ENCODE measurements around the gene TWNK.
A peak's percentile ranks its signal among the peaks of the same experiment; 100 is the strongest.

The TWNK gene

DNA sequence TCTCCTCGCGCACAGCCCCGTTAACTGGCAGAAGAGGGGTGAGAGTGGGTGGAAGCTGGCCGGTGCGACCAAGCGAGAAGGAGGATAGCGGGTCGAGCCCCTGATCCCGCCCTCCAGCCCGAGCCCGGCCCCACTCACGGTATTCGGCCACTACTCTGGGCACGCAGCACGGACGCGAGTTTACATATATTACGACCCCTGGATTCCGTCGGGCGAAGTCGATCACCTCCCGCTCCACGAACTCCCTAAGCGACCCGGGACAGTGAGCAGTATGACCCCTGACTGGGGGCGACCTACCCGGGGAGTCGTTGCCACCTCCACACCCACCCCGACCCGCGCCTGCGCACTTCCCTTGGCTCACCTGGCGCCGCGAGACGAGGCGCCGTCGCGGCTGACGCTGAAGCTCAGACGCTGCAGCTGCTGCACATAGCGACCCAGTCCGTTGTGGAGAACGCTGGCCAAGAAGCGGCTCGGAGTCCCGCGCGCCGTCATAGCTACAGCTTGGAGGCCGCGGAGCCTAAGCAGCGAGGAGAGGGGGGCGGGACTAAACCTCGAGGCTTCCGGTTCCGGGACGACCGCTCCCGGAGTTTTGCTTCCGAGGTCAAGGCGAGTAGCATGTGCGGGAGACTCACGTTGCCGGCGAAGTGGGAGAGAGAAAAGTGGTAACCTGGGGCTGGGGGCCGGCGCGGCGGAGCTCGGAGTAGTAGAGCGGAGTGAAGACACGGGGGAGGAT, at the start of gene TWNK, which contains the start of gene MRPL43:
Gene TWNK, plus strand, starts transcription at position 592 of the 733 bp plus-strand sequence. CDS start 668 bp downstream, outside the sequence.
Gene MRPL43, minus strand, starts transcription at position 546 of the 733 bp plus-strand sequence. Its CDS starts 54 bp downstream, at position 492.
- H3K4me3 ChIP-seq (ENCODE audit: low read depth, low read length), result peak within 1 kb of the TSS; percentile 95
- DNase-seq (ENCODE audit: low read depth), result no peak

DNA sequence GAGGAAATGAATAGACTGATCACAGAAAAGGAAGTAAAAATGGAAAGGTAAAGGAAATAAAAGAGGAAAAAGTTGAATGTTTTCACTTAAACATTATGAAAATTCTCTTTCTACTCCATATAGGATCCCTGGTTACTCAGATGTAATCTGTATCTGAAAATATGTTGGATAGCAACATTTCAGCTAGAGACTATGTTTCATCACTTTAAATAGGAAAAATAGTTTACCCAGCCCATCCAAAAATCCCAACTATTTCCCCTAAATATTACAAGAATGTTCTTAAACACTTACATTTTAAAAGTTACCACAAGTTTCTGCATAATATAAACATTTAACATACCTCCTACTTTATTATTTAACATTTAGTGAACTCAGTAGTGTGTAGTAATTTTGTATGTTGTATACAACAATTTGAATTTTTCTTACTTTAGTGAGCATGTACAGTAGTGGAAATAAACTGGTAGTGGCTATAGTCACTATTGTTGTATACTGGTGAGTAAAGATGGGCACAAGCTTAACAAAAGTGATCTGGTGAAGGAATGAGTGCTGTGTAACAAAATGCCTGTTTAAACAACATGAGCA, 47.5 kb upstream of the TWNK start:
- DNase-seq (ENCODE audit: low read depth), result no peak
- H3K4me3 ChIP-seq (ENCODE audit: low read depth, low read length), result no peak overlapping the region

DNA sequence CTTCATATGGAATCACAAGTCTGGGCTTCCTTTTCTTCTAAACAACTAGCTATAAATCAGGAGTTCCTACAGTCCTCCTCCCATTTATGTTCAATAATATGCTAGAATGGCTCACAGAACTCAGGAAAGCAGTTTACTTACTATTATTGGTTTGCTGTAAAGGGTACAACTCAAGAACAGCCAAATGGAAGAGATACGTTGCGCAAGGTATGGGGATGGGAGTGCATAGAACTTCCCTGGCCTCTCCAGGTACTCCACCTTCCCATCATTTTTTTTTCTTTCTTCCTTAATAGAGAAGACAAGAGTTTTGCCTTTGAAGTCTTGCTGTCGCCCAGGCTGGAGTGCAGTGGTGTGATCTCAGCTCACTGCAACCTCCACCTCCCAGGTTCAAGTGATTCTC, 45.1 kb upstream of the TWNK start:
- no peak for DNase-seq (ENCODE audit: low read depth)

DNA sequence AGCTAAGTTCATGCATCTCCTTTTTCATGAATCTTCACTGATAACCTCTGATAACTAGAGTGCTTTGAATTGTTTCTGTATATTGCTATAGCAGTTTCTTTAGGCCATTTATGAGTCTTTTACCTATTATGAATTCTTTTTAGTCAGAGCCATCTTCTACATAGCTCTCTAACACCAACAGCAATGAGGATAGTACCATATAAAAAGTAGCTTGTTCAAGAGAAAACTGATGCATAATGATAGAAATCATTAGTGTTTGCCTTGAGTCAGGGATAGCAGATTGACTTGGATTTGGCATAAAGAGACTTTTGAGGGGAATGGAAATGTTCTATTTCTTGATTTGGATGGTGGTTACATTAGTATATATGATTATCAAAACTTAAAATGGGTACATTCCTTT, 43.8 kb upstream of the TWNK start:
- no peak for DNase-seq (ENCODE audit: low read depth)
- H3K4me3 ChIP-seq (ENCODE audit: low read depth, low read length), result no peak overlapping the region

More for the DNA sequence above, 45.1 kb upstream of the TWNK start:
- H3K4me3 ChIP-seq (ENCODE audit: low read depth, low read length), result no peak overlapping the region

DNA sequence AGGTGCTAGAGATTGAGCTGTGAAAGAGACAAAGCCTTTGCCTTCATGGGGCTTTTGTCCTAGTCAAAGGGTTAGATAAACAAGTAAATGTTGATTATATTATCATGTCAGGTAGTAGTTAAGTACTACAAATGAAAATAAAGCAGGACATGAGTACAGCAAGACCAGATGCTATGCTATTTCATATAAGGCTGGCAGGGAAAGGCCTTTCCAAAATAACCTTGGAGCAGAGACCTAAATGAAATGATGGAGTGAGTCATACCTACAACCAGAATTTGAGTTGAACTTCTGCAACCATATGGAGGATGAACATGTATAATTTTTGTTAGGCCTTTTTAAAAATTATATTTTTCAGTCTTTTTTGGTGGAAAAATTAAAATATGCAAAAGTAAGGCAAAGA, 41.6 kb upstream of the TWNK start:
- no peak overlapping the region for H3K4me3 ChIP-seq (ENCODE audit: low read depth, low read length)

DNA sequence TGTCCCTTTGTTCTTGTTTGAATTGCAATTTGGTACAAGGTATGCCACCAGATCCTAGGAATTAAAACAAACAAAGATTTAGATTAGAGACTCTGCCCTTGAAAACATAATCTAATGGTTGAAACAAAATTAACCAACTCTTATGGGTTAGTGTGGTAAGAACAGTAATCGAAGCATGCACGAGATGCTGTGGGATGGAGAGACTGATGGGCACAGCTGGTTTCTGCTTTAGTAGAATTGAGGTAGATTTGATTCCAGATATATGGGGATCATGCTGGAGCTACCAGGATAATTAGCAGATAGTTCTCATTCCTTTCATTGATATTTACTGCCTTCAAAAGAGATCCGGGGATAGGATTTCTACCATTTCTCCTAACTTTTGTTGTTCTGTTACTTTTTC, 38.4 kb upstream of the TWNK start:
- H3K4me3 ChIP-seq (ENCODE audit: low read depth, low read length), result no peak overlapping the region
- DNase-seq (ENCODE audit: low read depth), result no peak

More for the DNA sequence above, 41.6 kb upstream of the TWNK start:
- no peak for DNase-seq (ENCODE audit: low read depth)

DNA sequence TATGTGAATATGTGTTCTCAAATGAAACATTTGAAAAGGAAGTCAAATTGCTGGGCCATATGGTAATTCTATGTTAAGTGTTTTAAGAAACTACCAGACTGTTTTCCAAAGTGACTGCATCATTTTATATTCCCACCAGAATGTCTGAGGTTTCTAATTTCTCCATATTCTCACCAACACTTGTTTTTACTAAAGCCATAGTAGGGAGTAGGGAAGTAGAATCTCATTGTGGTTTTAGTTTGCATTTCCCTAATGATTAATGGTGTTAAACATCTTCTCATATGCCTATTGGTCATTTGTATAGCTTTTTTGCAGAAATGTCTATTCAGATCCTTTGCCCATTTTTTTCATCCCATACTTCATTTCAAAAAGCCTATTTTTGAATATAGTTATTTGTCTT, 27.1 kb upstream of the TWNK start:
- no peak for DNase-seq (ENCODE audit: low read depth)

DNA sequence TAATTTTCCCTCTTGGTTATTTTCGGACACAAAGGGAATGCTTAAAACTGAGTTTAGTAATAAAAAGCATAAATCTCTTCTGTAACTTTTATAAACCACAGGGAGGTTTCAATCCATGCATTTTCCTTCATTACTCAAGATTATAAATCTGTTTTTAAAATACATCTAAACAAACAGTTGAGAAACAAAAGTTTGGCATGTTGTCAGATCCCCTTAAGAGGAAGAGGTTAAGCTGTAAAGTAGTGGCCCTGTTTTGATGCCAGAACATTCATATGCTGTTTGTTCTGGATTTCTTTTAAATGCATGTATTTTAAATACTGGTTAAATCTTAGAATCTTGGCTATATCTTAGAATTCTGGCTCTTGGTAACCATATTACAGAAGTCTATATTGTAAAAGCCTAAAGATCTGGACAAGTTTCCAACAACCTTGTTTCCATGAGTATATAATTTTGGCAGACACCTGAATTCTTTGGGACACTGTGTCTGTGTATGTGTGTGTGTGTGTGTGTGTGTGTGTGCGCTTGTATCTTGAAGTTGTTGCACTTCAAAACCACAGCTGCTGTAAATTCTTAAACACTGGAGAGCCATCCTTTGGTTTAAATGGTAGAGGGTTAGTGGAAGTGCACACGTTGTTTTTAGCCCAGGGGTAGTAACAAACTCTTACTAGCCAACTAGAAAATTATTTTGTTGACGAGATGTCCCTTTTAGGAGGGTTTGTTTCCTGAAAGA, 24.8 kb upstream of the TWNK start:
- H3K4me3 ChIP-seq (ENCODE audit: low read depth, low read length), result no peak overlapping the region
- DNase-seq (ENCODE audit: low read depth), result no peak

More for the DNA sequence above, 27.1 kb upstream of the TWNK start:
- H3K4me3 ChIP-seq (ENCODE audit: low read depth, low read length), result no peak overlapping the region

DNA sequence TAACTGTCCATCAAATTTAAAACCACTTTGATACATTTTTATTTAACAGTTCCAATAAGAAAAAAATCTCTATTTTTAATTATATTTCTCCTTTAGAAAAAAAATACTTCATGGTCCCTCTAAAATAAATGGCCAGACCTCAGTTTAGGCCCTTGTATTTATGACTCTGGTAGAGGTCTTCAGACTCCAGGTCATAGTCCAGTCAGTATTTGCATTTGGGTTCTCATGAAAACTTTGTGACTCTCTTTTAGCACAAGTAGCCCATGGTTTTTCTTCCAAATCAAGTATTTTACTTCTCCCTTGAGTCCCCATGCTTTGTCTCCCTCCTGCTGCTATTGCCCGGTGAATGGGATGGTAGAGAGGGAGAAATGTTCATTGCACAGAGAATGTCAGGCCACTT, 23.5 kb upstream of the TWNK start:
- H3K4me3 ChIP-seq (ENCODE audit: low read depth, low read length), result no peak overlapping the region
- DNase-seq (ENCODE audit: low read depth), result no peak

DNA sequence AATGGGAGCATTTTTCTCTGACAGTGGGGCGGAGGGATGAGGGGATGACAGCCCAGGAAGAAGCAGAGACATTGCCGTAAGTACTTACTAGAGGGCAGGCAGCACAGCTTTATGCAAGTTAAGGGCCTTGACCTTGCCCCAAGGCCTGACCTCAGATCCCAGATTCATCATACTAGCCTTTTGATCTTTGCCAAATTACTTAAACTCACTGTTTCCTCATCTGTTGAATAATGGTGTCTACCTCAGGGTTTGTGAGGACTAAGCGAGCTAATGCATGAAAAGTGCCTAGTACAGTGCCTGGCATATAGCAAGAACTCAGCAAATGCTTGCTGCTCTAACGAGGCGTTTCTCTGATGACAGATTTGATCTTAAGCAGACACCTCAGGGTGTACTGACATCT, 21.5 kb upstream of the TWNK start:
- DNase-seq (ENCODE audit: low read depth), result no peak
- no peak overlapping the region for H3K4me3 ChIP-seq (ENCODE audit: low read depth, low read length)

DNA sequence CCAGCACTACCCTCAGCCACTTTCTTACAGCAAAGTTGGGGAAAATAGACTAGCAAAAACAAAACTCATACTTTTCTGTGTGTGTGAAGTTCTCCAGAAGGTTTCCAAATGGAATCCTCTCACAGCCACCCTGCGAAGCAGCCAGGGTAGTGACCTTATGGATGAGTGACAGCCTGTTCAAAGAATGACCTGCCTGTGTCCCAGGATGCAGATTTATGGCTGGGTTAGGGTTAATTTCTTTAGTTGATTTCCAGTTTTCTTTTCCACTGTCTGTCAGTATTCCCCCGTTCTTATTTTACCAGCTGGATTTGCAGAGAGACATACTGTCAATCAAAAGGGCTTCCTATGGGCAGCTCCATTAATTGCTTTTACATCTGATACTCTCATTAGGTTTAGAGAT, 20.5 kb upstream of the TWNK start:
- no peak overlapping the region for H3K4me3 ChIP-seq (ENCODE audit: low read depth, low read length)
- no peak for DNase-seq (ENCODE audit: low read depth)

DNA sequence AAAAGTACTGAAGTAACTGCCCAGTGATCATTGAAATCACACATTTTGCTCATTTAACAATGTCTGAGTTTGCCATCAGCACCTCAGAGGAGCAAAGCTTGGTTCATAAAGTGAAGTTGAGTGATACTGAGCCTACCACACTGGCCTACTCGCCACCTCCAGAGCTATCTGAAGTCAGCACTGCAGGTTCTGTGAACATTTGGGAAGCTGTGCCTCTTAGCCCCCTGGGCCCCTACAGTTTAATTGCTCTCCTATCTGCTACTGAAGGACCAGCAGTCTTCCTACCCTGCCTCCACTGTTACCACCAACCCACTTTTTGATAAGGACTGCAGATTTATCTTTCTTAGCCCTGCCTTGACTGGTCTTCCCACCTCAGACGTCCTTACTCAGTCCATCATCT, 20.0 kb upstream of the TWNK start:
- no peak for DNase-seq (ENCODE audit: low read depth)
- H3K4me3 ChIP-seq (ENCODE audit: low read depth, low read length), result no peak overlapping the region

DNA sequence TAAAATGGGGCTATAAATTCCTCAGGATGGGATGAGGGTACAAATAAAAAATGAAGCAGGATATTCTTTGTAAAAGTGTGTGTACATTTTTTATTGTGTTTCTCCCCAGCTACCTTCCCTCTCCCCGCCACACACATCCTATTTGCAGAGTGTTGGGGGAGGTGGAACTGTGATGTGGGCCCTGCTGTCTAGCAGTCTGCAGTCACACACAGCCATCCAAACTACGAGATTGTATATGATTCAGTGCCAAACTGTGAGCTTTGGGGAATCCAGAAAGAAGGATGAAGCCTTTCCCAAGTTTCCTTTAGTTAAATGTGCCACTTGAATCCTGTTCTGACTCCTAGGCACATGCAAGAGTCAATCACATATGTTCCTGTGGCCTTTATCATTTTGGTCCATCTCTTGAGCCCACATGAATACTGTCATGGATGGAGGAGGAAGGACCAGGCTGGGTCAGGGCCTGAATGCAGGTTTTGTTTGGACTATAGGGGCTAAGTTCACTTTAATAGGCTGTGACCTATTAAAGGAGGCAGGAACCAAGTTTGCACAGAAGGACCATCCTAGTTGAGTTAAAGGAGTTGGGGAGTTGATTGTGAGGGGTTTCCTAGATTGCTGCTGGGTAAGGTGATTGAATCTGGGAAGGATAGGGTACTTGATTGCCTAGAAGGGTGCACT, 19.1 kb upstream of the TWNK start:
- H3K4me3 ChIP-seq (ENCODE audit: low read depth, low read length), result no peak overlapping the region
- no peak for DNase-seq (ENCODE audit: low read depth)

DNA sequence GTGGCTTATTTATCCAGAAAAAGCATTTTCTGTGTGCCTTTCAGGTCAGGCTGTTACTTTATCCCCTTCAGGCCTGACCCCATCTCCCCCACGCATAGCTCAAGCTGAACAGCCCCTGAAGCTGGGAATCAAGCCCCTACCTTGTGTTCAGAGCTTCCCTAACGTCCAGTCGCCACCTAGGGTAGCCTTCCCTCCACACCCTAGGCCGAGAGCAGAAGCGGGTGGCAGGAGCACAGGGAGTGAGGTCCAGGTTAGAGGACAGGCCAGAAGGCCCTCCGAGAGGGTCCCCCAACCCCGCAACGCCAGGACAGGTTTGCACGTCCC, 18.5 kb upstream of the TWNK start:
- H3K4me3 ChIP-seq (ENCODE audit: low read depth, low read length), result peak overlapping the region; percentile 72
- DNase-seq (ENCODE audit: low read depth), result no peak

DNA sequence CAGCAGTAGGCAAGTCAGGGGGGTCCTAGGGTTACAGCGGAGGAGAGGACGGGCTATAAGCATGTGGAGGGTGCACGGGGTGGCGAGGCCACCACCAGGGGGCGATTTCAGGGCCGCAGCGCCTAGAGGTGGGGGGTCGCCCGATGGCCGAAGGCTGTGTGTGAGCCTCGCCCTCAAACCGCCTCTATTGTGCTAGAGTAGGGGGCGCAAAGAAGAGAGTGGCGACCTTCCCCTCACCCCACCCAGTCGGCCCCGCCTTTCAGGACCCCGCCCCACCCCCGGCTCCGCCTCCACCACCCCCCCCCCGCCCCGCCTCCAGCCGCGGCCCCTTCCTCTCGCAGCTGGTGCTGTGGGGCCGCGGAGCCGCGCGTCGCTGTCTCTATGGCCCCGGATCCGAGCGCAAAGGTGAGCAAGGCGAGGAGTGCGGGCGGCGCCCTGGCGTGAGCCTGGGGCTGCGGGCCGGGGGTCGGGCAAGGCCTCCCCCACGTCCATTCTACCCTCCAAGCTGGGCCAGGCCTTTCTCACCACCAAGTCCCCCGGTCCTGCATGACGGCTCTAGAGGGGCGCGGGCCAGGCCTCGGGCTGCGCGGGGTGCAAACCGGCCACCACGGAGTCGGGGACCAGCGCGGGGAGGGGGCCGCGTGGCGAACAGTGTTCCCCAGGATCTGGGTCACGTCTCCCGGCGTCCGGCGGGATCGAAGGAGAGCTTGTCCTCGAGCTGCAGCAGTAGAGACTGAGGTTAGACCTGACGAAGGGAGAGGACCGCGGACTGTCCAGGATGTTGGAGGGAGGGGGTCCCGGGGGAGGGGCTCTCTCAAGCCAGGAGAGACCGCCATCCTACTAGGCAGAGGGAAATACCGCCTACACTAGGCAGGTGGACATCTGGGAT, 17.9 kb upstream of the TWNK start, which contains the start of gene SEMA4G:
Gene SEMA4G, plus strand, starts transcription at position 318 of the 889 bp plus-strand sequence. CDS start 3,409 bp downstream, outside the sequence.
- DNase-seq (ENCODE audit: low read depth), result no peak
- peak within 1 kb of the TSS; percentile 72 for H3K4me3 ChIP-seq (ENCODE audit: low read depth, low read length)

DNA sequence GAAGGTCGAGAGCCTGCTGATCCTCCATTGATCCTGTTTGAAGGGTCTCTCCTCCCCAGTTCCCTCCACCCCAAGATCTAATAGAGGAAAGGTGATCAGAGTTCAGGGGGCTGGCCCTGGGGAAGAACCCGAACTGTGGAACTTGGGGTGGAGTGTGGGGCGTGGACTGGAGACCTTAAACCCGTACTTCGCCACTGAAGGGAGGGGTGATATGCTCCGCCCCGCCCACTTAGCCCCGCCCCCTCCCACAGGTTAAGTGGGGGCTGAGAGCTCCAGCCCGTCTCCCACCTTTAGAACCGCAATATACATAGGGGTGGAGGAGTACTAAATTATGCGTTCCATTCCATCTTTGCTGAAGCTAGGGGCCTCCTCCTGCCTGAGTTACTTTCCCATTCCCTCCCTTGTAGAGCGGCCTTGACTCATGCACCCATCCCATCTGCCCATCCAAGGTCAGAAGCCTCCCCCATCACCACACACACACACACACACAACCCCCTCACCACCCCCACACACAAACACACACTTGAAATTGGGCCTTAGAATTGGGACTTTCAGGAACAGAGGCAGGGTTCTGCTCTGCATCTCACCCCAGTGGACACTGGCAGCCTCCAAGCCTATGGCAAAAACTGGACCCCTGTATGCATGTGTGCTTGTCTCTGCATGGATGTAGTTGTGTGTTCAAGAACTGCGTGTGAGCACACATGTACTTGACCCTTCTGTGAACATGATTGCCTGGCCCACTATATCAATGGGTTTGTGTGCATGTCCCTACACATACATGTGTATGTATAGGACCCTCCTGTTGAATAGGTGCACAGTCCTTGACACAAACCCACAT, 17.0 kb upstream of the TWNK start:
- no peak for DNase-seq (ENCODE audit: low read depth)
- H3K4me3 ChIP-seq (ENCODE audit: low read depth, low read length), result peak overlapping the region; percentile 72

DNA sequence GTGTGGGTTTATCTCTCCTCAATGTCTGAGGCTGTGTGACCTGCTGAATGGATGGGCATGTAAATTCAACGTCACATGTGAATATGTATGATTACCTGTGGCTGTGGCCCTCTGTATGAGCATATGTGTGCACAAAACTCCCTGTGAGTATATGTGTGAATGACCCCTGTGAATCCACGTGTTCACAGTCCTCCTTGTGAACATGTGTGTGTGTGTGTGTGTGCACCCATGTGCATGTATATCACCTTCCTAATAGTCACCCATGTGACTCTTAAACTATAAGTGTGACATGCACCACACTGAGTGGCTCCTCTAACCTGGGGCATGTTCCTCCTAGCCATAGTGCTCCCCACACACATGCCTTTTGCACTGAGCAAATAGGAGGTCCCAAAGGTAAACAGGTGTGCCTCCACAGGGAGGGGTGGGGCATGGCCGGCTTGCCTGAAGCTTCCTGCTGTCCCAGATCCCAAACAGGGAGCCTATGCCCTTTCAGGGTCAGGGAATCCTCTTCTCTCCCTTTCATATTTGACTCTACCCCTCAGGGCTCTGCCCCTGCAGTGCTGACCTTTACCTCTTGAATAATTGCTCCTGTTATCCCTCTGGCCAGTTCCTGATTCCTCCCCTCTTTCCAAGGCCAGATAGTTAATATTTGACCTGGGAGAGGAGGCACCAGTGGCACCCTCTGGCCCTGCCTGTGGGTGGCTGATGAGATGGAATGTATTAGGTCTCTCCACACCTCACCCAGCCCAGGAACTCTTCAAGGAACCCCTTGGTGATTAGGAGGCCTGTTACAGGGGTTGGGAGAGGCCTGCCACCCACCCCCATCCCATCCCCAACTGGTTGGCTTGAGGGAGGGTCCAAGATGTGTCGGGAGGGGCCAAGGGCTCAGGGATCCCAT, 16.2 kb upstream of the TWNK start:
- no peak for DNase-seq (ENCODE audit: low read depth)

More for the DNA sequence above, 16.2 kb upstream of the TWNK start:
- no peak overlapping the region for H3K4me3 ChIP-seq (ENCODE audit: low read depth, low read length)
